ENCODE measurements around the gene PSMB1.

The PSMB1 gene

DNA sequence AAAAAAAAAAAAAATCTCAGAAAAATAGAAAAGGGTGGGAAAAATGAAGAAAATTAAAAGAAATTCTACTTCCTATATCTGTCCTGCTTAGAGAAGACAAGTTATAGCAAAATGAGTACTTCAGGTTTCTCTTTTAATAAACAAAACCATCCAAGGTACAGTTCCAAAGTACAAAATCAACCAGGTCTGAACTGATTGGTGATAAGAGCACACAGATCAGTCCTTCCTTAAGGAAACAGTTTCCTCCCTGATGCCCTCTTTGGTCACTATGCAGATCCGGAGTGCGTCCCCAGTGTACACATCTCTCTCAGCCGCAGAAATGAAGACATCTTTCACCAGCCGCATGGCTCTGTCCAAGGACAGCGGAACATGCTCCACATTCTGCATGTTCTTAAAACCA lies 18.1 kb downstream of the PSMB1 start:
- Histone ChIP-seq H4K20me1 (ENCODE audit: insufficient read depth, low read length) (no peaks in the 10 kb centered on the region), H3F3A (ENCODE audit: insufficient read depth, low read length) (no peaks in the 10 kb centered on the region), H3K9me2 (replicated peaks; ENCODE audit: insufficient read depth, low read length) (no peaks in the 10 kb centered on the region), H3K79me2 (ENCODE audit: low read length) (0 out of 2 replicates have a peak, but pooled peaks cover 7% of the 10 kb centered on the region), H3K4me2 (ENCODE audit: low read depth, low read length) (no peak overlapping the region), H3K27me3 (replicated peaks; ENCODE audit: insufficient read depth, low read length) (no peaks in the 10 kb centered on the region), H2AFZ (ENCODE audit: low read length) (no peak overlapping the region), H3K36me3 (replicated peaks; ENCODE audit: insufficient read depth, low read length) (peaks cover 3% of the 10 kb centered on the region; the same call in 1 of the 2 replicates), H3K9ac (ENCODE audit: low read length) (no peak overlapping the region), H3K27ac (ENCODE audit: low read length) (no peak overlapping the region), H3K4me1 (ENCODE audit: low read length) (no peaks in the 10 kb centered on the region), H3K4me3 (ENCODE audit: low read length) (no peak overlapping the region), H3K9me3 (replicated peaks; ENCODE audit: insufficient read depth, low read length) (no peaks in the 10 kb centered on the region)
- DNase-seq = no peak
- no peak for TF ChIP-seq EZH2 (optimal IDR thresholded peaks at IDR 0.05; ENCODE audit: low read depth, low read length)
- TF ChIP-seq, protein P1, sequence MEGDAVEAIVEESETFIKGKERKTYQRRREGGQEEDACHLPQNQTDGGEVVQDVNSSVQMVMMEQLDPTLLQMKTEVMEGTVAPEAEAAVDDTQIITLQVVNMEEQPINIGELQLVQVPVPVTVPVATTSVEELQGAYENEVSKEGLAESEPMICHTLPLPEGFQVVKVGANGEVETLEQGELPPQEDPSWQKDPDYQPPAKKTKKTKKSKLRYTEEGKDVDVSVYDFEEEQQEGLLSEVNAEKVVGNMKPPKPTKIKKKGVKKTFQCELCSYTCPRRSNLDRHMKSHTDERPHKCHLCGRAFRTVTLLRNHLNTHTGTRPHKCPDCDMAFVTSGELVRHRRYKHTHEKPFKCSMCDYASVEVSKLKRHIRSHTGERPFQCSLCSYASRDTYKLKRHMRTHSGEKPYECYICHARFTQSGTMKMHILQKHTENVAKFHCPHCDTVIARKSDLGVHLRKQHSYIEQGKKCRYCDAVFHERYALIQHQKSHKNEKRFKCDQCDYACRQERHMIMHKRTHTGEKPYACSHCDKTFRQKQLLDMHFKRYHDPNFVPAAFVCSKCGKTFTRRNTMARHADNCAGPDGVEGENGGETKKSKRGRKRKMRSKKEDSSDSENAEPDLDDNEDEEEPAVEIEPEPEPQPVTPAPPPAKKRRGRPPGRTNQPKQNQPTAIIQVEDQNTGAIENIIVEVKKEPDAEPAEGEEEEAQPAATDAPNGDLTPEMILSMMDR (IDR thresholded peaks at IDR 0.05; ENCODE audit: low read length) = no peak
- no peak for TF ChIP-seq EZH2phosphoT487 (IDR thresholded peaks at IDR 0.05; ENCODE audit: low read length)

DNA sequence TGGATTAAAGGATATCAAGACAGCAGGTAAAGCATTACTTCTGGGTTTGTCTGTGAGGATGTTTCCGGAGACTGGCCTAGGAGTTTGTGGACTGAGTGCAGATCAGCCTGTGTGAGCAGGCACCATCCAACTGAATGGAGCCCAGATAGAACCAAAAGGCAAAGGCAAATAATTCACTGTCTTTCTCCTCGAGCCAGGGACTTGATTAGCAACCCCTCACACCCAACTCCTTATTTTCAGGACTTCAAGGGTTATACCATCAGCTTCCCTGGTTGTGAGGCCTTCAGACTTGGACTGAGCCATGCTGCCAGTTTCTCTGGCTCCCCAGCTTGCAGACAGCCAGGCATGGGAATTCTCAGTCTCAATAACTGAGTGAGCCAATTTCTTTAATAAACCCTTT lies 19.3 kb downstream of the PSMB1 start:
- H3K4me1 ChIP-seq (ENCODE audit: low read length) = no peaks in the 10 kb centered on the region
- H3K79me2 ChIP-seq (ENCODE audit: low read length) = 0 out of 2 replicates have a peak, but pooled peaks cover under 1% of the 10 kb centered on the region
- H3K9ac ChIP-seq (ENCODE audit: low read length) = no peak overlapping the region
- H3K4me3 ChIP-seq (ENCODE audit: low read length) = no peak overlapping the region
- H3K36me3 ChIP-seq (replicated peaks; ENCODE audit: insufficient read depth, low read length) = peaks cover 3% of the 10 kb centered on the region; the same call in 1 of the 2 replicates
- no peaks in the 10 kb centered on the region for H4K20me1 ChIP-seq (ENCODE audit: insufficient read depth, low read length)
- no peak for DNase-seq
- no peaks in the 10 kb centered on the region for H3F3A ChIP-seq (ENCODE audit: insufficient read depth, low read length)
- H3K9me2 ChIP-seq (replicated peaks; ENCODE audit: insufficient read depth, low read length) = no peaks in the 10 kb centered on the region
- H3K27ac ChIP-seq (ENCODE audit: low read length) = no peak overlapping the region
- H3K27me3 ChIP-seq (replicated peaks; ENCODE audit: insufficient read depth, low read length) = no peaks in the 10 kb centered on the region
- no peaks in the 10 kb centered on the region for H3K9me3 ChIP-seq (replicated peaks; ENCODE audit: insufficient read depth, low read length)
- H3K4me2 ChIP-seq (ENCODE audit: low read depth, low read length) = no peak overlapping the region
- no peak overlapping the region for H2AFZ ChIP-seq (ENCODE audit: low read length)
- no peak for TF ChIP-seq EZH2phosphoT487 (IDR thresholded peaks at IDR 0.05; ENCODE audit: low read length)
- no peak for TF ChIP-seq EZH2 (optimal IDR thresholded peaks at IDR 0.05; ENCODE audit: low read depth, low read length)
- TF ChIP-seq, protein P1 (IDR thresholded peaks at IDR 0.05; ENCODE audit: low read length) = no peak

DNA sequence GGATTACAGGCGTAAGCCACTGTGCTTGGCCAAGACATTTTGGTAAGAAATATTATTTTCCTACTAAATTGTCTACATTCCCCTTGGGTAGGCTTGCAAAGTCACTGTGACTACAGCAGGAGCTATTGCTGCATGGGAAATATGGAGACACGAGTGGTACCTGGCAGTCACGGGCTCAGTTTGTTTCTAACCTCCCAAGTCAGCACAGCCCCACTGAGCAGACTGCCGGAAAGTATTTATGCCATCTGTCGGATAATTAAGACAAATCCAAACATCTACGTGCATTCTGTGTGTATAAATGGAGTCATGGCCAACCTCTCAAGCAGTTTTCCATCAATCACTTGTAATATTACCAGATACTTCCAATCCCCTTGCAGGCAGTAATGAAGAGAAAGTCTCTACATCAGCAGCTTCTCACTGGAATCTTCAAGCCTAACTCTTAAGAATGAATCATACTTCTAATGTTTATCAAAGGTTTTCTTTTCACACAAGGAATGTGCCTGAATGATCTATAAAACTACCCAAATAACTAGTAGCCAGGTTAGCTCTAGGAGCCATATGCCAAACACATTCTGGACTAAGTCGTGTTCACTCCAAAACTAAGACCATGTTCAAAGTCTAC lies 20.1 kb downstream of the PSMB1 start:
- no peak for DNase-seq
- no peak overlapping the region for H2AFZ ChIP-seq (ENCODE audit: low read length)
- H3K79me2 ChIP-seq (ENCODE audit: low read length) = no peaks in the 10 kb centered on the region
- no peak overlapping the region for H3K4me3 ChIP-seq (ENCODE audit: low read length)
- H3K36me3 ChIP-seq (replicated peaks; ENCODE audit: insufficient read depth, low read length) = peaks cover 3% of the 10 kb centered on the region; the same call in 1 of the 2 replicates
- H3K9me2 ChIP-seq (replicated peaks; ENCODE audit: insufficient read depth, low read length) = no peaks in the 10 kb centered on the region
- no peaks in the 10 kb centered on the region for H3K4me1 ChIP-seq (ENCODE audit: low read length)
- no peaks in the 10 kb centered on the region for H3K27me3 ChIP-seq (replicated peaks; ENCODE audit: insufficient read depth, low read length)
- no peak overlapping the region for H3K27ac ChIP-seq (ENCODE audit: low read length)
- H3K9ac ChIP-seq (ENCODE audit: low read length) = no peak overlapping the region
- no peaks in the 10 kb centered on the region for H4K20me1 ChIP-seq (ENCODE audit: insufficient read depth, low read length)
- no peaks in the 10 kb centered on the region for H3F3A ChIP-seq (ENCODE audit: insufficient read depth, low read length)
- H3K9me3 ChIP-seq (replicated peaks; ENCODE audit: insufficient read depth, low read length) = no peaks in the 10 kb centered on the region
- no peak overlapping the region for H3K4me2 ChIP-seq (ENCODE audit: low read depth, low read length)
- no peak for TF ChIP-seq EZH2phosphoT487 (IDR thresholded peaks at IDR 0.05; ENCODE audit: low read length)
- TF ChIP-seq, protein P1 (IDR thresholded peaks at IDR 0.05; ENCODE audit: low read length) = no peak
- no peak for TF ChIP-seq EZH2 (optimal IDR thresholded peaks at IDR 0.05; ENCODE audit: low read depth, low read length)
